Limb (tissue), 2 donors: ENCODE results near the gene THSD7A.
A peak's percentile ranks its signal among the peaks of the same experiment; 100 is the strongest.

ENCODE experiments used
- DNase-seq, 2 donors: peaks; one replicate each; pipeline ENCODE4 v3.0.0-alpha.2; 2016; ENCODE audit errors: extremely low spot score in 2 of 2

Gene THSD7A, protein sequence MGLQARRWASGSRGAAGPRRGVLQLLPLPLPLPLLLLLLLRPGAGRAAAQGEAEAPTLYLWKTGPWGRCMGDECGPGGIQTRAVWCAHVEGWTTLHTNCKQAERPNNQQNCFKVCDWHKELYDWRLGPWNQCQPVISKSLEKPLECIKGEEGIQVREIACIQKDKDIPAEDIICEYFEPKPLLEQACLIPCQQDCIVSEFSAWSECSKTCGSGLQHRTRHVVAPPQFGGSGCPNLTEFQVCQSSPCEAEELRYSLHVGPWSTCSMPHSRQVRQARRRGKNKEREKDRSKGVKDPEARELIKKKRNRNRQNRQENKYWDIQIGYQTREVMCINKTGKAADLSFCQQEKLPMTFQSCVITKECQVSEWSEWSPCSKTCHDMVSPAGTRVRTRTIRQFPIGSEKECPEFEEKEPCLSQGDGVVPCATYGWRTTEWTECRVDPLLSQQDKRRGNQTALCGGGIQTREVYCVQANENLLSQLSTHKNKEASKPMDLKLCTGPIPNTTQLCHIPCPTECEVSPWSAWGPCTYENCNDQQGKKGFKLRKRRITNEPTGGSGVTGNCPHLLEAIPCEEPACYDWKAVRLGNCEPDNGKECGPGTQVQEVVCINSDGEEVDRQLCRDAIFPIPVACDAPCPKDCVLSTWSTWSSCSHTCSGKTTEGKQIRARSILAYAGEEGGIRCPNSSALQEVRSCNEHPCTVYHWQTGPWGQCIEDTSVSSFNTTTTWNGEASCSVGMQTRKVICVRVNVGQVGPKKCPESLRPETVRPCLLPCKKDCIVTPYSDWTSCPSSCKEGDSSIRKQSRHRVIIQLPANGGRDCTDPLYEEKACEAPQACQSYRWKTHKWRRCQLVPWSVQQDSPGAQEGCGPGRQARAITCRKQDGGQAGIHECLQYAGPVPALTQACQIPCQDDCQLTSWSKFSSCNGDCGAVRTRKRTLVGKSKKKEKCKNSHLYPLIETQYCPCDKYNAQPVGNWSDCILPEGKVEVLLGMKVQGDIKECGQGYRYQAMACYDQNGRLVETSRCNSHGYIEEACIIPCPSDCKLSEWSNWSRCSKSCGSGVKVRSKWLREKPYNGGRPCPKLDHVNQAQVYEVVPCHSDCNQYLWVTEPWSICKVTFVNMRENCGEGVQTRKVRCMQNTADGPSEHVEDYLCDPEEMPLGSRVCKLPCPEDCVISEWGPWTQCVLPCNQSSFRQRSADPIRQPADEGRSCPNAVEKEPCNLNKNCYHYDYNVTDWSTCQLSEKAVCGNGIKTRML (N-terminal part only)

GRCh38 chr7:11831736-11832495, at the start of gene THSD7A:
Gene THSD7A, minus strand, starts transcription at chr7:11832198. Its CDS starts 252 bp downstream, at chr7:11831946.
- peak; percentile 51 to 83 for DNase-seq

DNA sequence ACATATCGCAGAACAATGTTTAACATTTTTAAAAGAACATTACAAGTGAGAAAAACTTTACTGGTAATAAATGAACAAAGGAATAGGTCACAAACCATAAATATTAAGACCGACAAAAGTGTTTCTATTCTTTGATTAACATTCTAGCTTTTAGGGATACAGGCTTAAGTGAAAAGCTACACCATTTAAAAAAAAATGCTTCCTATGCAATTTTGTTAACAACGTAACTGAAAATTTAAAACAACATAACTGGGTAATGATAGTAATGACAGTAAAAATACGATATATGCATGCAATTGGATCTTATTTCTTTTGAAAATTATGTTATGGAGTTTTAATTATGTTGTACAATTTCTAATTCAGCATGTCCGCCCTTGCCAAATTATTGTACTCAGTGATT, 49.7 kb upstream of the THSD7A start:
- no peak for DNase-seq

DNA sequence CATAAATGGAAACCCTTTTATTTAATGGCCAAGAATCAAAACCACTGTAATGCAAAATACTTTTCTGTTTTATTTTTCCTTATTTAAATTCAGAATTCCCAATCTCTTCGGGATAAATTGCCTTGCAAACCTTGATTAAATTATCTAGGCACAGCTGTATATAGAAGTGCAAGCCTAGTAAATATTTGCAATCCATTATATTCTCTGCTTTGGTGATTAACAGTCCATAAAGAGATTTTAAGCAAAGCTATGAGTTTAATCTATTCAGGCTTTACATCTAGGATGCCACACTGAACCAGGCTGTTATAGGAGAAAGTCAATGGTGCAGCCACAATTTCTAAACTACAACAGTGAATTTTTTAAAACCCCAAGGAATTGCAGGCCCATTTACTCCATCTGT, 43.6 kb upstream of the THSD7A start:
- no peak for DNase-seq

DNA sequence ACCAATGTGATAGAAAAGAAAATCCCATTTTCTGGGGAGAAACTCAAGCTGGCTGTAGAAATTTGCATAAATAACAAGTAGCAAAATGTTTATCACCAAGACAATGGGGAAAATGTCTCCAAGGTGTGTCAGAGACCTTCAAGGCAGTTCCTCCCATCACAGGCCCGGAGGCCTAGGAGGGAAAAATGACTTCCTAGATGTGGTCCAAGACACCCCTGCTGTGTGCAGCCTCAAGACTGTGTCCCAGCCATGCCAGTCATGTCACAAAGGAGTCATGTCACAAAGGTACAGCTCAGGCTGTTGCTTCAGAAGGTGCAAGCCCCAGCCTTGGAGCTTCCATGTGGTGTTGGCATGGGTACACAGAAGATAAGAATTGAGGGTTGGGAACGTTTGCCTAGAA, 33.7 kb upstream of the THSD7A start:
- DNase-seq, result no peak

DNA sequence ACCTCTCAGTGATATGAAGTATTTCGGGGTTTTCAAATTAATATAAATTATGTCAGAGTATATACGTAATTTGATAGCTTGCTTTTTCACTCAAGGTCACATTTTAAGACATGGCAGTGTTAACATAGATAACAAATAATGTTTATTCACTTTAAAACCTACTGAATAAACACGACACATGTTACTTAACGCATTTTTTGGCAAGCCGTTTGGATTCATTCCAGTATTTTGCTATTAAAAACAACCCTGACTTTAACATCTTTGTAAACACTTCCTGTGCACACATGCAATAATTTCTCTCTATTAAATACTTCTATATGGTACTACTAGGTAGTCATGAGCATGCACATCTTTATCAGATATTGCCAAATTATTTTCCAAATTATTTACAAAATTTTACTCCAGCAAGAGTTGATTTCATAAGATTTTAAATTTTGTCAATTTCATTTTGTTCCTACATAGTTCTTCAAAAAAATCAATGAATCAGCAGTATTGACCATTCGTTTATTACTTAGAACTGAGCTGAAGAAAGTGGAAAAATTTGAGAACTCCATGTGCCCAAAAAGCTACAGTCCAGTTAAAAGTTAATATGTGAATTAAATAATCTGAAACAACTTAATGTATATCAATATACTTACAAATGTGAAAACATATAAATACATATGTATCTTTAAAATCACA, 26.8 kb upstream of the THSD7A start:
- DNase-seq, result no peak

DNA sequence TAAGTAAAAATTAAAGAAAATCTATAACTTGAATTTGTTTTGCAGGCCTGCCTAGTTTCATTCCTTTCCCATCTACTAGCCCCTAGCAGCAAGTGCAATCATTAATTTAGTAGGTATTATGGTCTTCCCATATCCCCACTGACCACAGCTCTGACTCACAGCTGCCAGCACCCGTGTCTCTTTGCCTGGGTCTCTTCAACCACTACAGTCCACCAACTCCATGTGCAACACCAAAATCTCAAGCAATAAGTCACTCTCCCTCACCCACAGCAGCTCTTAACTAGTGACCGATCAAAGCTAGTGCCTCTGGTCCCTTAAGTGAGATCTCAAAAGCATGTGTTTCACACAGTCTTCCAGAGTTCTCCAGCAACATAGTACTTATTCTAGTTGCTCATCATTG, 26.0 kb upstream of the THSD7A start:
- DNase-seq, result no peak

DNA sequence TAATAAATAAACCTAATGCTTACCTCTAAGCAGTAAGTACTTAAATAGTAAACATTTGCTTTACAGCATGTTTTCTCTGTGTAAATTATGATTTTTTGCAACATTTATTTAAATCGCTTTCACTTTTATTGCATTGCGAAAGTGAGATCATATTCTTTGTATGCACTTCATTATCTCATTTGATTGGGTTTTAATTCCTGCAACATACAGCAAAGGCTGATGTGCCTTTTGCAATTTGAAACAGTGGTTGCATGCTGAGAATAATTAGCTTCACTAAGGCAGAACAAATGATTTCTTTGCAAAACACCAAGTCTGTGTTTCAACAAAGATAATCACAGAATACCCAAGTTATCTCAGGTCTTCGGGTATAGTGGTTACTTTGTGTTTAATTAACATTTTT, 16.3 kb upstream of the THSD7A start:
- DNase-seq, result no peak

DNA sequence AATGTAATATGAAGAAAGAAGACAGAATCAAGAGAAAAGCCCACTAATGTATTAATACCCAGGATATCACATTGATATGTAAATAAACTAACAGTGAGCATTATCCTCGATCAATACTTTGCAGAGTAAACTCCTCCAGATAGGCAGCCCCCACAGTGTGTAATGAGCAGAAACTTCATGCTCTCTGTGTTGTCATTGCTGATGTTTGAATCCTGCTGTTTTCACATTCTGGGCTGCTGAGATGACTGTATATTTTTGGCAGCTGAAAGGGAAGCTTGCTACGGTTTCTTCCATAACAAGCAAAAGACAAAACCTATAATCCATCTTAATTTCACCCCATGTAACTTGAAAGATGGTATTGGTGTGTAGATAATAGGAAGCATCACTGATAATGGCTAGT, 15.3 kb upstream of the THSD7A start:
- no peak for DNase-seq

- DNase-seq, result no peak
Observed at GRCh38 chr7:11846361-11846955, 14.5 kb upstream of the THSD7A start.

DNA sequence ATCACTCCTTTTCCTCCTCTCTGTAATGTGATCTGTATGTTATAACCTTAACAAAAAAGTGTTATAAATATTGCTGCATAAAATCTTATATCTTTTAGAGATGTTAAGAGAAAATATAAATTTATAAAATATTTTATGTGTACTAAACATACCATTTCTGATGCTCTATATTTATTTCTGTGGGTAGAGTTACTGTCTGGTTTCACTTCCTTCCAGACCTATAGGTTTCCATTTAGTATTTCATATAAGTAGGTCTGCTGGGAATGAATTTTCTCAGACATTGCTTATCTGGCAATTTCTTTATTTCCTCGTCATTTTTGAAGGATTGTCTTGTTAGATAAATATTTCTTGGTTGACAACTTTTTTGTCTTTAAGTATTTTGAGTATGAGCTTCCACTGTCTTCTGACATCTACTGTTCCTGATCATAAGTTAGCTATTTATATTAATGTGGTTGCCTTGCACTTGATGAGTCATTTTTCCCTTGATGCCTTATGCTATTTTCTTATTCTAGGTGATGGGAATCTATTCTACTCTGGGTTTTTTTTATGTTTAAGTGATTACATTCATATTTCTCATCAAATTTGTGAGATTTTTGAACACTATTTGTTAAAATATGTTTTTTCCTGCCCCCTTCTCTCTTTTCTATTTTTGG, 11.2 kb upstream of the THSD7A start:
- DNase-seq, result no peak

GRCh38 chr7:11841657-11842056, 9.7 kb upstream of the THSD7A start:
- no peak for DNase-seq

DNA sequence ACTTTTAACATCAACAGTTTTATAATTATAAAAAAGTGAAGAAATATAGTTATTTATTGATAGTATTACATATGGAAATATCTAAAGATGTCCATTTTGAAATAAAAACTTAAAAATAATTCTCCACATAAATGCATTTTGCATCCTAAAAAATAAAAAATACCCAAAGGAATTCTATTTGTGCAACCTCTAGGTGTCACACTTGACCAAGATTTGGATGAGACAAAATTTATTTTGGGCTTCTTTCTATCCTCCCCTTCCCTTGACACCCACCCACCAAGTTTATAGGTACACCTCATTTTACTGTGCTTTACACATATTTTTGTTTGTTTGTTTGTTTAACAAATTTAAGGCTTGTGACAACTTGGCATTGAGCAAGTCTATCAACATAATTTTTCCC, 3.3 kb upstream of the THSD7A start:
- no peak for DNase-seq

GRCh38 chr7:11833431-11833830, 1.4 kb upstream of the THSD7A start:
- DNase-seq, result no peak

GRCh38 chr7:11831156-11831735, 752 bp downstream of the THSD7A start:
- DNase-seq, result peak in 1 of 2 donors; percentile 32

DNA sequence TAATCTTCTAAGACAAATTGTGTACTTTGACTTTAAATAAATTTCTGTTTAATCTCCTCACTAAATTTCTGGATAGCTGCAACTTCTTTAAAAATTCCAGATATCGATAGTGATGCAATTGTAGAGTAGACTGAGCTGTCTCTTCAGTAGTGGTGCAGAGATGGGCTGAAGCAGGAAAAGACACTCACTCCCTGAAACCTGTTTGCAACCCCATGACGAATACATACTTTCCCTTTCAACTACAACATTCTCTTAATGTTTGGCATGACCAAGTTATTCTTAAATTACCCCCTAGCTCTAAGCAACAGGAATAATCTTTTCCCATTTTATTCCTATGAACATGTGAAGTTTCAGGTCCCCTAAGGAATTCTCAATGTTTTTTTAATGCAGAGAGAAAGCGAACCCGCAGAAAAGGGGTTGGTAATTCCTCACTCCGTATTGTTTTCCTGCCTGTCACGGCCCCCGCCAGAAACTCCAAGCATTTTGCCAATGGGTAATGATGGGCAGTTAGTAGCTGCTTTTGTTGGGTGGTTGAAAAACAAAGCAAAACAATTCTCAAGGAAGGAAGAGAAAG, 1.3 kb downstream of the THSD7A start:
- no peak for DNase-seq

- DNase-seq, result no peak
Observed at GRCh38 chr7:11829954-11830353, 2.0 kb downstream of the THSD7A start.

DNA sequence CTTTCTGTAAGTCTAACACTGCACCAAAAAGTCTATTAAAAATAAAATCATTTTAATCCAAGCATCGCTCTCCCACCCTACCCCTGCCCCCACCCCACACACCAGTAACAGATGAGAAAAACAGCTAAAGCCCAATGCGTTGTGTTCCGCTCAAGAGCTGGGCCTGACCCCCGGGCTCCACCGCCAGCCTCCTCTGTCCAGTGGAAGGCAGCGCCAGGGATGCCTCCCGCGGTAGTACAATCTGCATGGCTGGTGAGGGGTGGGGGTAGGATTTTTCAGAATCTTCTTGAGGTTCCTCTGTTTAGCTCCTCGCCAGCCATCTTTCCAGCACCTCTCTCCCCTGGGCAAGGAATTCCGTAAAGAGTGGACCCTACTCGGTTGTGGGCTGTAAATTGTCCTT, 12.1 kb downstream of the THSD7A start:
- no peak for DNase-seq

GRCh38 chr7:11819271-11819670, 12.7 kb downstream of the THSD7A start:
- DNase-seq, result no peak

GRCh38 chr7:11818281-11818680, 13.7 kb downstream of the THSD7A start:
- no peak for DNase-seq
